Gastroesophageal sphincter (tissue), 3 donors: ENCODE results near the gene ABHD2.

Experiments
- CTCF ChIP-seq, 4 experiments: fragments of 200-600 bp in 2 of 4; fragments of 450-650 bp in 2 of 4; sonication (generic) in 1 of 4; IDR thresholded peaks; one replicate each; pipeline ENCODE4 v1.5.1; 2017 to 2019; ENCODE audit warnings: antibody characterized with exemption in 4 of 4, mild to moderate bottlenecking in 2 of 4, moderate library complexity in 2 of 4
- EP300 ChIP-seq: sonication (generic); formaldehyde crosslinking; IDR thresholded peaks from one replicate; pipeline ENCODE4 v1.6.1; 2017; ENCODE audit warnings: antibody characterized with exemption, mild to moderate bottlenecking
- POLR2A ChIP-seq, 2 donors: fragments of 450-650 bp; IDR thresholded peaks; one replicate each; pipeline ENCODE4 v1.6.1; 2017; ENCODE audit warnings: antibody characterized with exemption in 2 of 2, mild to moderate bottlenecking in 2 of 2, moderate library complexity in 1 of 2
- POLR2AphosphoS5 ChIP-seq: sonication (generic); formaldehyde crosslinking; IDR thresholded peaks from one replicate; pipeline ENCODE4 v1.6.1; 2017; ENCODE audit warnings: antibody characterized with exemption

GRCh38 chr15:89198934-89199333, 110.7 kb downstream of the ABHD2 start:
- TF ChIP-seq POLR2A (IDR thresholded peaks at IDR 0.05) (no peak), CTCF (IDR thresholded peaks at IDR 0.05) (no peak), EP300 (no peak), POLR2AphosphoS5 (no peak)
